Ovary (tissue), 3 donors: ENCODE data around the gene TMEM39B.

Source experiments
- CTCF ChIP-seq, 3 donors: fragments of 450-650 bp in 2 of 3; fragments of 200-600 bp in 1 of 3; IDR thresholded peaks; one replicate each; pipeline versions ENCODE4 v1.5.1 to v1.8.0; 2016 to 2022; ENCODE audit warnings: antibody characterized with exemption in 3 of 3, mild to moderate bottlenecking in 1 of 3
- POLR2A ChIP-seq: fragments of 450-650 bp; IDR thresholded peaks from one replicate; pipeline ENCODE4 v1.6.1; 2017; ENCODE audit warnings: antibody characterized with exemption, mild to moderate bottlenecking, moderate library complexity
- donor health status: DM: no; HTN: no; CAD: no.

GRCh38 chr1:32073299-32074229 lies 825 bp downstream of the TMEM39B start:
- TF ChIP-seq CTCF (IDR thresholded peaks at IDR 0.05) = no peak
- TF ChIP-seq POLR2A = peak; percentile 14
